GM12864 (cell line): Measurements from ENCODE around the gene PPM1A.
"Not testable (repeated sequence)": the region's sequence is repeated elsewhere in the genome, so short reads cannot be mapped to it uniquely, and the experiment has no call there.

ENCODE experiments used
- DNase-seq: peaks from one replicate; pipeline ENCODE4 v3.0.0-alpha.2; 2011; ENCODE audit warnings: low read depth
- H3K4me3 ChIP-seq: 2 replicates; pipeline ENCODE4 v1.5.1; 2011; ENCODE audit warnings: mild to moderate bottlenecking, low read depth, low read length, control low read depth
- TF ChIP-seq, protein P1 (sequence below): IDR thresholded peaks from 2 replicates; pipeline ENCODE4 v1.5.1; 2011; ENCODE audit warnings: low read depth, mild to moderate bottlenecking, moderate library complexity, low read length, control low read depth, inconsistent platforms; ENCODE audit errors: missing control alignments

Gene PPM1A

DNA sequence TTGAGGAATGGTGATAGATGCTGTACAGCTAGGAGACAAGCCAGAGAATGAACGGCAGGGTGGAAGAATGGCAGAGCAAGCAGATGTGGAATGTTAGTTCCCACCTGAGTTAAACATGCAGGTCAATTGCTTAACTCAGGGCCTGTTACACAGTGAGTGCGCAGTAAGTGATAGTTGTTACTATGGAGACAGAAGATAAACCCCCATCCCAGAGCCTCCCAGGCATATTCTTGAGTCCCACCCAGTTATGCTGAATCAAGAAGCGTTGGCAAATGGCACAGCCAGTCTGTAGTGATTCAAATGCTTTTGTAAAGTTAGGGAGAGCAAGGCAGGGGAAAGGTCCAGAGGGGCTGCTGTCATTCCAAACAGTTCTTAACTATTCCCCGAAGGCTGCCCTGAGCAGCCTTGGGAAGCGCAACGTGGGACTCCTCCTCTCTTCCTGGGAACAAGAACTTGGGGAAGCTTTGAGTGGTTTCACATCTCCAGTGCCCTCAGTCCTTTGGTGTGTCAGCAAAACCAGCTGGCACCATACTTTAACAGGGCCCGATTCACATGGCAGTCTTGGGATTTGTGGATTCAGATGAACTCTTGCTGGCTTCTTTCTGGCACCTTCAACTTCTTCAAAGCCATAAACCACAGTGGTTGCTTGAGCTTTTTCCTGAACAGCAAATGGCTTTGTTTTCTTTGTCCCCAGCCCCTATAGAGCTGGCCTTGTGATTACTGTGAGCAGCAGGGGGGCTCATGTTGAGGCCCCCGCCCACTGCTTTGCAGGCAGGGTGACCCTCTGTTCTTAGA lies 66.4 kb downstream of the PPM1A start:
- H3K4me3 ChIP-seq = no peak overlapping the region
- TF ChIP-seq, protein P1, sequence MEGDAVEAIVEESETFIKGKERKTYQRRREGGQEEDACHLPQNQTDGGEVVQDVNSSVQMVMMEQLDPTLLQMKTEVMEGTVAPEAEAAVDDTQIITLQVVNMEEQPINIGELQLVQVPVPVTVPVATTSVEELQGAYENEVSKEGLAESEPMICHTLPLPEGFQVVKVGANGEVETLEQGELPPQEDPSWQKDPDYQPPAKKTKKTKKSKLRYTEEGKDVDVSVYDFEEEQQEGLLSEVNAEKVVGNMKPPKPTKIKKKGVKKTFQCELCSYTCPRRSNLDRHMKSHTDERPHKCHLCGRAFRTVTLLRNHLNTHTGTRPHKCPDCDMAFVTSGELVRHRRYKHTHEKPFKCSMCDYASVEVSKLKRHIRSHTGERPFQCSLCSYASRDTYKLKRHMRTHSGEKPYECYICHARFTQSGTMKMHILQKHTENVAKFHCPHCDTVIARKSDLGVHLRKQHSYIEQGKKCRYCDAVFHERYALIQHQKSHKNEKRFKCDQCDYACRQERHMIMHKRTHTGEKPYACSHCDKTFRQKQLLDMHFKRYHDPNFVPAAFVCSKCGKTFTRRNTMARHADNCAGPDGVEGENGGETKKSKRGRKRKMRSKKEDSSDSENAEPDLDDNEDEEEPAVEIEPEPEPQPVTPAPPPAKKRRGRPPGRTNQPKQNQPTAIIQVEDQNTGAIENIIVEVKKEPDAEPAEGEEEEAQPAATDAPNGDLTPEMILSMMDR = no peak
- DNase-seq = no peak

- DNase-seq = no peak
- TF ChIP-seq, protein P1 = no peak
- no peak overlapping the region for H3K4me3 ChIP-seq
These were observed 68.6 kb downstream of the PPM1A start for GRCh38 chr14:60317609-60318008.

- not testable (repeated sequence) for H3K4me3 ChIP-seq, DNase-seq
These were observed 71.8 kb downstream of the PPM1A start for GRCh38 chr14:60320860-60321259.

- TF ChIP-seq, protein P1 = no peak
- H3K4me3 ChIP-seq = no peak overlapping the region
- no peak for DNase-seq
These were observed 74.3 kb downstream of the PPM1A start for GRCh38 chr14:60323199-60323896.

DNA sequence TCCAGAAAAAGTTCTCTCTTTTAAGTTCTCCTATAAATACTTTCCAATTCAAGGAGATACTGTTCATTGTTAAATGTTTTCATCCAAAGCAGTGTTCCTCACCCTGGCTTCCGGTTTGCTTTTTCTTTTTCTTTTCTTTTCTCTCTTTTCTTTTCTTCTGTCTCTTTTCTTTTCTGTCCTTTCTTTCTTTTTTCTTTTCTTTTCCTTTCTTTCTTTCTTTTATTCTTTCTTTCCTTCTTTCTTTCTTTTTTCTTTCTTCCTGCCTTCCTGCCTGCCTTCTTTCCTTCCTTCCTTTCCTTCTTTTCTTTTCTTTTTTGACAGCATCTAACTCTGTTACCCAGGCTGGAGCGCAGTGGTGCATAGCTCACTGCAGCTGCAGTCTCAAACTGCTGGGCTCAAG lies 75.8 kb downstream of the PPM1A start:
- TF ChIP-seq, protein P1 = no peak
- DNase-seq = no peak
- H3K4me3 ChIP-seq = no peak overlapping the region

- H3K4me3 ChIP-seq = no peak overlapping the region
- DNase-seq = no peak
- TF ChIP-seq, protein P1 = no peak
These were observed 77.3 kb downstream of the PPM1A start for GRCh38 chr14:60326274-60326673.

DNA sequence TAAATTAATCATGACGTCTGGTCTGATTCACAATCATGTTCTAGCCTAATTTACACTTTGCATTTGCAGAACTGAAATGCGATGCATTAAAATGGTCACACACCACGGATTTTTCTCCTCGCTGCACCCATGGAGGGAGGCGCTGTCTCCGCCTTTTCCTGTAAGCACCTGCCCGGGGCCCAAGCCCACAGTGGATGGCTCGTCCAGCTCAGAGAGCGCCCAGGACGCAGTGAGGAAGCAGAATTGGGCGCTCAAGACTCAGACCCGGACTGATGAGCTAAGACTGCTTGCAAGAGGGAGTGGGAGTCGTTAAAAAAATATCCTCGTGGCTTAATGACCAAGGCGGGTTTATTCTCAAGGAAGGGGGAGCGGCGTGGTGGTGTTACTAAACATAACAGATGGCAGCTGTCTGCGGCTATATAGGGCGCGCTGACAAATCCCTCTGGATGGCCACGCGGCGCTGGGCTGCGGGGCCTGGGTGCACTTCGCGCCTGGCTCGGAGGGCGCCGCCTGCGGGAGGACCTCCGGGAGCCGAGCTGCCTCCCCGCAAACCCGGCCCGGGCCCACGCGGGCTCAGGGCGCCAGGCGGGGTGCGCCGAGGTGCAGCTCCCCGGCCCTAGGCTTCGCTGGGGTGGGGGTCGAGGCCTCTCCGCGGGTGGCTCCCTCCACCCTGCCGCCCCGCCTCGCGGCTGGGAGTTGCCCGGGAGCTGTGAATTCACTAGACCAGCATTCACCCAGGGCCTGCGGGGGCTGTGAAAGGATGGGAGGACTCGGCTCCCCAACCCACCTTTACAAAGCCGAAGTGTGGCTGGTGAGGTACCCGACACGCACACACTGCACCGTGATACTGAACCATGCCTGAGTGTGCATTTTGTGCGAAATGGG lies 78.7 kb downstream of the PPM1A start:
- peak; percentile 53 for DNase-seq
- TF ChIP-seq, protein P1 = peak; percentile 26
- peak overlapping the region; percentile 73 for H3K4me3 ChIP-seq
